ENCODE data around the gene MYH11.
A peak's percentile ranks its signal among the peaks of the same experiment; 100 is the strongest.
"Not testable (repeated sequence)": the region's sequence is repeated elsewhere in the genome, so short reads cannot be mapped to it uniquely, and the experiment has no call there.

Gene MYH11

GRCh38 chr16:15879255-15879811, 22.5 kb upstream of the MYH11 start:
- DNase-seq: no peak

DNA sequence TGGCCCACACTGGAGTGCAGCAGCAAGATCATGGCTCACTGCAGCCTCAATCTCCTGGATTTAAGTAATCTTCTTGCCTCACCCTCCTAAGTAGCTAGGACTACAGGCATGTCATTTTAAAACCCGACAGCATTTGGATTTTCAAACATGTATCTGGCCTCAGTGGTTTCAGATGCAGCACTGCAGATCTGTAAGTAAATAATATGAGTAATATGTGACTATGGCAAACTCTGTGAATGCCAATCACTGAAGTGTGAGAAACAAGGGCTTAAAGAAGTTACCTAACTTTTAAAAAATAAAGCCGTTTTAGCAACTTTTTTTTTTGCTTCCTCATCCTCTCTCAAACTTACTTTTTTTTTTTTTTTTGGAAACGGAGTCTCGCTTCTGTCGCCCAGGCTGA, 19.7 kb upstream of the MYH11 start:
- DNase-seq: no peak

DNA sequence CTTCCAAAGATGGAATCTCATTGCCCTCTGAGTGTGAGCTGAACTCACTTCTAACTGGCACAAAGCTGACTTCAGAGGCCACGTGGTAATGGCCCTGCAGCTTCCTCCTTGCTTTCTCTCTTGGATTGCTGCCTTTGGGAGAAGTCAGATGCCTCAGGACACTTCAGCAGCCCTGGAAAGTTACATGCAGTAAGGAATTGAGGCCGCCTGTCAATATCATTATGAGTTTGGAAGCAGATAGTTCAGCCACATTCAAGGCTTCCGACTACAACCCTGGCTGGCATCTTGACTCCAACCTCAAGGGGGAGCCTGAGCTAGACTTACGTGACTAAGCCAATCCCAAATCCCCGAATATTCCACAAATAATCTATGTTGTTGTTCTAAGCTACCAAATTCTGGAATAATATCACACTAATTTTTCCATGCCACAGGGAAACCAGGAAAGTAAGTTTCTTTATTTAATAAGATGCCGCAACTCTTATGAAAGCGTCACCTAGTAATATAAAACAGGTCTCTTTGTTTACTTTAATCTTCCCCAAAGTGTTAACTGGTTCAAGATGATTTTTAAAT, 18.0 kb upstream of the MYH11 start:
- DNase-seq: peak in 43 of 56 donors; percentile 2 to 59 (median 23)

DNA sequence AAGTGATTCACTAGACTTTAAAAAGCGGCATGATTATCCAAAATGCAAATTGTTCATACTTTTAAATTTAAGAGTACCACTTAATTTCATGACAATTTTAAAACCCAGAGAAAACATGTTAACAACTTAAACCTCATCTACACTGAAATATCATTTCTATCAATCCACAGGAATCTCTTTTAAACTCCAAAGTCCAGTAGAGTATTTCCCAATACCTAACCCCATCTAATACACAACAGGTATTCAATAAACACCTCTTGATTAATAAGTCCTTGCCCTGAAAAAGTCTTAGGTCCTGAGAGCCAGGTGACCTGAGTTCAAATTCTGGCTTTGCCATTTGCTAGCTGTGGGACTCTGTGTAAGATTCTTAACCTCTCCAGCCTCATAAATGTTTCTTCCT, 16.9 kb upstream of the MYH11 start:
- DNase-seq: no peak

- no peak for DNase-seq
Observed at GRCh38 chr16:15873301-15873700, 16.5 kb upstream of the MYH11 start.

DNA sequence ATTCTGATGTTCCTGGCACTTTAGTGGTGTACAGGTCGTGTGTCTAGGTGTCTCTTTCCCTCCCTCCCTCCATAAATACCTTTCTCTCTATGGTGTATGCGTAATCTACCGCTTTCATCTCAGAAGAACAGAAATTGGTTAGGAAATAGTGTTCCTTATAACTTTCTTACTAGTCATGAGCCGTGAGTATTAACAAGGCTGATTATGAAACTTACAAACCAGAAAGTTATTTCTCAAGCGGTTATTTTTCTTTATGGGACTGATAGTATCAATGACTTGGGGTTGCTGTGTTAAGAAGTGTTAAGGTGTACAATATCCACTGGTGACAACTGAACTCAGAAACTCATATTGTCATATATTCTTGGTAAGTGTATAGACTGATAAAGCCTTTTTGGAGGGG, 13.2 kb upstream of the MYH11 start:
- DNase-seq: no peak

DNA sequence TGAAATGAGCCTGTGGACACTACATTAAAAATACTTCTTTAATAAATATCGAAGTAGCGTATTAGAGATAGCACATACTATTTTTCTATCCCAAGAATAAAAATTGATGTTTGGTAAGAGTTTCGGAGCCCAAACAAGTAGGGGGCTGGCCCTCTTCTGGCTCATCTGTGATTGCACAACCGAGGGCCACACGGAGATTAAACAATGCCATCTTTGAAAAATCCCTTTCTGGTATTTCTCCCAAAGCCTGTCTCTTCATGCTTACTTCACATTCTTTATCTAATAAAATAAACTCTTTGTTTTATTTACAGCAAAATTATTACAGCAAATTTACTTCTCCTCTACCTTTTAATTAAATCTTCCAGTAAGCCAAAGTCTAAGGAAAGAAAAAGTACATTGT, 9.6 kb upstream of the MYH11 start:
- DNase-seq: peak in 2 of 56 donors; percentile 0

- DNase-seq: no peak
Observed at GRCh38 chr16:15865742-15866141, 8.9 kb upstream of the MYH11 start.

GRCh38 chr16:15864939-15865338, 8.1 kb upstream of the MYH11 start:
- DNase-seq: no peak

GRCh38 chr16:15861996-15862395, 5.2 kb upstream of the MYH11 start:
- no peak for DNase-seq

DNA sequence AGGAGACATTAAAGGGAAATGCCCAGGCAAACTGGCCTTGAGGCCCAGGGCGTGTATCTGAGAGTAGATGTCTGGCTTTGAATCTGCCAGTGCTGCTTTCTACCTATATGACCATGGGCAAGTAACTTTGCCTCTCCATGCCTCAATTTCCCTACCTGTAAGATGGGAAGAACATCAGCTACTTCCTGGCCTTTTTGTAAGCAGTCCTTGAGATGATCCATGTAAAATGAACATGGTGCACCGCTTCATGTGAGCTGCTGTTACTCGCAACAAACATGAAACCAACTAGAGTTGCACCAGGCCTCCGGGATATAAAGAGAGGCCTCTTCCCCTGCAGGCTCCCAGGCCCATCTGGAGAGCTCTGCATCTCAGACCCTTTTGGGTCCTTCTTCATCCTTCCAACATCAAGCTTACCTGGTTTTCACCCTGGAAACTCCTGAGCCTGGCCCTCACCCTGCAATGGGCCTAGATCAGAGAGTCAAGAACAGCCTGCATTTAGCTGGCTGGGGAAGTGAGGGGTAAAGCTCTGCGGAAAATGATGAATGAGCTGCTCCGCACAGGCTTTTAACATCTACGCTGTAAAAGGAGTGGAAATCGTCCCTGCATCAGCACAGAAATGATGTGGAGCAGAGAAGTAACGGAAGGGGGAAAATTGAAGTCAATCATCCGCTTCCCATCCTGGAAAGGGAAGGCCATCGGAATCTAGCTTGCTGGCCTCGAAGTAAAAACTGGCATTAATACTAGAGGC, 2.3 kb upstream of the MYH11 start:
- DNase-seq: no peak

DNA sequence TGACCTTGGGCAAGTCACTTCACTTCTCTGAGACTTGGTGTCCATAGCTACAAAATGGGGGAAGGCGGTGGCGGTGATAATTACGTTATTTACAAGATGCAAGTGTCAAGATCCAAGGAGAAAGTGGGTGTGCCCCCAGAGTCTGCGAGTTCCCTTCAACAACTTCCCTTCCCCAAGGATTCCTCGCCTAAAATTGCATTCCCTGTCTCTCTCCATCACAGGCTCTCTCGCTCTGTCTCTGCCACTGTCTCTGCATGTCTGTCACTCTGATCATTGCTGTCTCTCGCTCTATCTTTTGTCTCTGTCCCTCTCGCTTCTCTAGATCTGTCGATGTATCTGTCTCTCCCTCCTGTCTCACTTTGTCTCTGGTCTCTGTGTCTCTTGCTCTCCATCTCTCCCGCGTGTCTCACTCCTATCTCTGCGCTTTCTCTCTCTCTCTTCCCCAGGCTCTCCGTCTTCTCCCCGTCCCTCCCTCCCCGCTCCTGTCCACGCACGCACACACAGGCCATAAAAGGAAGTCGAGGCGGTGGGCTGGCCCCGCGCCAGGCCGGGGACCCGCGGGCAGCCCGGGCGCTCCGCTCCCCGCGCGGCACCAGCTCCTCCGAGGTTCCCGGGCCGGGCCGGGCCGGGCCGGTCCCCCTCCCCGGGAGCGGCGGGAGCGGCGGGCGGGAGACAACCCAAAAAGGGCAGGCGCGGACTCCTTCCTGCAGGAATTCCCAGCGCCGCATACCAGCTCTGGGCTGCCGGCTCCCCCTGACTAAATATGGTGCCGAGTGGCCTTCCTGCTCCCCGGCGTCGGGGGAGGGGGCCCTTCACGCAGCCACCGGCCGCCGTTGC, 1.1 kb upstream of the MYH11 start:
- peak in 2 of 56 donors; percentile 6 to 64 for DNase-seq

GRCh38 chr16:15856182-15856581, 646 bp downstream of the MYH11 start:
- no peak for DNase-seq

DNA sequence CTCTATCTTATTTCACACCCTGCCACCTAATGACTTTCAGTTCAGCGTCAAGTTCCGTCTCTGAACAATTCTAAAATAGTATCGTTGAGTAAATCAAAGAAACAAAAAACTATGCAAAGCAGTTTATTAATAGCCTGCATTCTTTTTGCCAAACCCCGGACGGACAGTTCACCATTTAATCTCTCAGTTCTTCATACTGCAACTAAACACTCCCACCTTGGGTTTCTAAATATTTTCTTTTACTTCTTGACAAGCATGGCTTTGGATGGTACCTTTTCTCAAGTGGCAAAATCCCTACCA, 1.2 kb downstream of the MYH11 start:
- no peak for DNase-seq

GRCh38 chr16:15854906-15855703, 1.7 kb downstream of the MYH11 start:
- no peak for DNase-seq

- DNase-seq: no peak
Observed at GRCh38 chr16:15854061-15854460, 2.8 kb downstream of the MYH11 start.

DNA sequence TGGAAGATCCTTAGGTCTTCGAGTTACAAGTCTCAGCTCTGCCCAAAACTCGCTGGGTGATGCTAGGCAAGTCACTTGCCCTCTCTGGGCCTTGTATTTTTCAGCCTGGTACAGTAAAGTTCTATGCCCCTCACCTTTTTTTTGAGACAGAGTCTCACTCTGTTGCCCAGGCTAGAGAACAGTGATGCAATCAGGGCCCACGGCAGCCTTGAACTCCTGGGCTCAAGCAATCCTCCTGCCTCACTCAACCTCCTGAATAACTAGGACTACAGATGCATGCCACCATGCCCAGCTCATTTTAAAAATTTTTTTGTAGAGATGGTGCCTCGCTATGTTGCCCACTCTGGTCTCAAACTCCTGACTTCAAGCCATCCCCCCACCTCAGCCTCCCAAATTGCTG, 3.8 kb downstream of the MYH11 start:
- no peak for DNase-seq

DNA sequence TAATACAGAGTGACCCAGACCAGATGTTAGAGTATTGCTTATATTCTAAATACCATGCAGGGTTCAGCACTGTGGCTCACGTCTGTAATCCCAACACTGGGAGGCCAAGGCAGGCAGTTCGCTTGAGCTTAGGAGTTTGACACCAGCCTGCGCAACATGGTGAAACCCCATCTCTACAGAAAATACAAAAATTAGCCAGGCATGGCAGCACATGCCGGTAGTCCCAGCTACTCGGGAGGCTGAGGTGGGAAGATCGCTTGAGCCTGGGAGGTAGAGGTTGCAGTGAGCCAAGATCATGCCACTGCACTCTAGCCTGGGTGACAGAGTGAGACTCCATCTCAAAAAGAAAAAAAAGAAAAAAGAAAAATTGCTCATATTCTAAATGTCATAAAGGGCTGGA, 6.3 kb downstream of the MYH11 start:
- not testable (repeated sequence) for DNase-seq

- no peak for DNase-seq
Observed at GRCh38 chr16:15849209-15849981, 7.4 kb downstream of the MYH11 start.

DNA sequence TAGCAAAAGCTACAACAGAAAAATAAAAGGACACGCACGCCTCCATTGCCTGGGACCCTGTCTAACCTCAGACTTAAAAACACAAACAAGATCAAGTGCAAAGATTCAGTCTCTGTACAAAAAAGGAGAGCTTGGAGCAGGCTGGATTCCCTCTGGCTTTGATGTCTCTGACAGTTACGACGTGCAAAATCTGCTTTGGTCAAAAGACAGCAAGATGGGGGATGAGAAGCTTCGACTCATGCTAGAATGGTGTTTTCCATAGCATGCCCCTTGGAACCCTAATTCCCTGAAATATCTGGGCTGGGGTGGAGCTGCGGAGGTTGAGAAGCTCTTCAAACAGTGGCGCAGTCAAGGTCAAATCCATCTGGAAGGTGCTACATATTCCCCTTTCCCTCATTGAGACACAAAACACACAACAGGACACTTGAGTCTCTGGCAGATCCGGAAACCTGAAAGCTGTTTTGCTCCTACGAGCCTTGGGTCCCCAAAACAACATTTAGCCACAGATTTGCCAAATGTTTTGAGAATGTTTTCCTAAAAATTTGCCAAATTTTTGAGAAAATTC, 9.1 kb downstream of the MYH11 start:
- no peak for DNase-seq
